H9 (cell line): Measurements from ENCODE around the gene MKX. TPM values are rescaled to one million over a fixed set of nuclear protein-coding genes. Genes with fewer than 3 reads are reported as not detected.

Experiments
- DNase-seq: peaks from one replicate; pipeline ENCODE4 v3.0.0-alpha.2; 2017
- H2AFZ ChIP-seq: one replicate; pipeline ENCODE4 v1.6.1; 2013; ENCODE audit warnings: mild to moderate bottlenecking, low read length, control low read depth, moderate library complexity
- H2AK5ac ChIP-seq: 2 replicates; pipeline ENCODE4 v1.6.1; 2013; ENCODE audit warnings: low read length, control low read depth, mixed read lengths; ENCODE audit not compliant: insufficient read length
- H2BK120ac ChIP-seq: one replicate; pipeline ENCODE4 v1.6.1; 2013; ENCODE audit warnings: low read depth, mild to moderate bottlenecking, low read length, control low read depth, inconsistent platforms; ENCODE audit not compliant: poor library complexity, severe bottlenecking
- H2BK12ac ChIP-seq: 2 replicates; pipeline ENCODE4 v1.6.1; 2013; ENCODE audit warnings: low read length, control low read depth, mixed read lengths, low read depth; ENCODE audit not compliant: insufficient read length
- H2BK15ac ChIP-seq: 2 replicates; pipeline ENCODE4 v1.6.1; 2013; ENCODE audit warnings: low read depth, low read length, control low read depth
- H2BK20ac ChIP-seq: one replicate; pipeline ENCODE4 v1.6.1; 2013; ENCODE audit warnings: low read depth, mild to moderate bottlenecking, low read length, control low read depth, inconsistent platforms; ENCODE audit not compliant: poor library complexity, severe bottlenecking
- H2BK5ac ChIP-seq: 2 replicates; pipeline ENCODE4 v1.6.1; 2013; ENCODE audit warnings: low read length, control low read depth, mixed read lengths; ENCODE audit not compliant: insufficient read length
- H3K14ac ChIP-seq: 2 replicates; pipeline ENCODE4 v1.6.1; 2013; ENCODE audit warnings: low read length, control low read depth; ENCODE audit not compliant: insufficient read depth
- H3K18ac ChIP-seq: 2 replicates; pipeline ENCODE4 v1.6.1; 2013; ENCODE audit warnings: low read depth, mild to moderate bottlenecking, mixed read lengths, low read length, control low read depth; ENCODE audit not compliant: insufficient read length
- H3K23ac ChIP-seq: 2 replicates; pipeline ENCODE4 v1.6.1; 2013; ENCODE audit warnings: low read length, control low read depth, mixed read lengths, low read depth; ENCODE audit not compliant: insufficient read length
- H3K23me2 ChIP-seq: 2 replicates; pipeline ENCODE4 v1.6.1; 2013; ENCODE audit warnings: low read depth, mild to moderate bottlenecking, mixed read lengths, low read length, control low read depth; ENCODE audit not compliant: insufficient read length, poor library complexity, severe bottlenecking
- H3K27ac ChIP-seq: 2 replicates; pipeline ENCODE4 v1.5.1; 2013; ENCODE audit warnings: low read length, control low read depth, mixed read lengths, low read depth; ENCODE audit not compliant: insufficient read length
- H3K27me3 ChIP-seq: 2 replicates; pipeline ENCODE4 v1.6.1; 2013; ENCODE audit warnings: low read length, control low read depth, inconsistent platforms; ENCODE audit not compliant: insufficient read depth
- H3K4ac ChIP-seq: 2 replicates; pipeline ENCODE4 v1.6.1; 2013; ENCODE audit warnings: low read depth, mild to moderate bottlenecking, control low read depth, inconsistent platforms, low read length, moderate library complexity
- H3K4me1 ChIP-seq: 2 replicates; pipeline ENCODE4 v1.6.1; 2013; ENCODE audit warnings: low read length, control low read depth, inconsistent platforms; ENCODE audit not compliant: insufficient read depth
- H3K4me2 ChIP-seq: 2 replicates; pipeline ENCODE4 v1.6.1; 2013; ENCODE audit warnings: low read length, control low read depth, mixed read lengths; ENCODE audit not compliant: insufficient read length, insufficient read depth
- H3K56ac ChIP-seq: 2 replicates; pipeline ENCODE4 v1.6.1; 2013; ENCODE audit warnings: low read depth, mild to moderate bottlenecking, mixed read lengths, low read length, control low read depth; ENCODE audit not compliant: insufficient read length
- H3K79me1 ChIP-seq: 2 replicates; pipeline ENCODE4 v1.6.1; 2013; ENCODE audit warnings: low read depth, mild to moderate bottlenecking, moderate library complexity, low read length, control low read depth, inconsistent platforms; ENCODE audit not compliant: insufficient read depth, poor library complexity, severe bottlenecking
- H3K79me2 ChIP-seq: 2 replicates; pipeline ENCODE4 v1.6.1; 2013; ENCODE audit warnings: low read length, control low read depth, inconsistent platforms; ENCODE audit not compliant: insufficient read depth
- H3K9ac ChIP-seq: 2 replicates; pipeline ENCODE4 v1.6.1; 2013; ENCODE audit warnings: low read length, control low read depth, mixed read lengths; ENCODE audit not compliant: insufficient read length; ENCODE audit errors: extremely low read depth
- H3K9me3 ChIP-seq: one replicate; pipeline ENCODE4 v1.6.1; 2013; ENCODE audit warnings: low read depth, low read length, inconsistent platforms; ENCODE audit not compliant: control insufficient read depth
- H3T11ph ChIP-seq: one replicate; pipeline ENCODE4 v1.6.1; 2013; ENCODE audit warnings: mild to moderate bottlenecking, low read length, control low read depth, inconsistent platforms
- H4K20me1 ChIP-seq: one replicate; pipeline ENCODE4 v1.6.1; 2013; ENCODE audit not compliant: control insufficient read depth, insufficient read length, insufficient read depth
- H4K5ac ChIP-seq: 2 replicates; pipeline ENCODE4 v1.6.1; 2013; ENCODE audit warnings: low read depth, mild to moderate bottlenecking, mixed read lengths, low read length, control low read depth; ENCODE audit not compliant: insufficient read length
- H4K8ac ChIP-seq: replicated peaks from 2 replicates; pipeline ENCODE4 v1.6.1; 2013; ENCODE audit warnings: low read length, control low read depth, mixed read lengths, low read depth; ENCODE audit not compliant: insufficient read length
- H4K91ac ChIP-seq: 2 replicates; pipeline ENCODE4 v1.6.1; 2013; ENCODE audit warnings: low read depth, mild to moderate bottlenecking, moderate library complexity, mixed read lengths, low read length, control low read depth; ENCODE audit not compliant: insufficient read length
- H3K27ac Mint-ChIP-seq, 3 experiments: 2 replicates in 2 of 3; 3 replicates in 1 of 3; pipeline ENCODE4 v1.8.0; 2020 to 2021; ENCODE audit warnings: mixed read lengths in 3 of 3, mild to moderate bottlenecking in 1 of 3, moderate library complexity in 1 of 3
- H3K27me3 Mint-ChIP-seq: 2 replicates; pipeline ENCODE4 v1.8.0; 2021; ENCODE audit warnings: low read depth, mild to moderate bottlenecking, moderate library complexity, mixed read lengths
- H3K36me3 Mint-ChIP-seq, 3 experiments: 2 replicates in 2 of 3; 3 replicates in 1 of 3; pipeline ENCODE4 v1.8.0; 2020 to 2021; ENCODE audit warnings: low read depth in 3 of 3, mixed read lengths in 3 of 3; ENCODE audit not compliant: insufficient read depth in 1 of 3
- H3K4me1 Mint-ChIP-seq, 2 experiments: 2 replicates each; pipeline ENCODE4 v1.8.0; 2020; ENCODE audit warnings: mixed read lengths in 2 of 2
- H3K4me3 Mint-ChIP-seq, 2 experiments: 2 replicates in 1 of 2; 3 replicates in 1 of 2; pipeline ENCODE4 v1.8.0; 2020 to 2021; ENCODE audit warnings: mild to moderate bottlenecking in 2 of 2, mixed read lengths in 2 of 2, moderate library complexity in 1 of 2
- H3K9me3 Mint-ChIP-seq, 2 experiments: 2 replicates in 1 of 2; 3 replicates in 1 of 2; pipeline ENCODE4 v1.8.0; 2020; ENCODE audit warnings: mild to moderate bottlenecking in 2 of 2, mixed read lengths in 2 of 2, moderate library complexity in 1 of 2
- WGBS: extraction: QIAGEN DNeasy Blood & Tissue Kit; methylation state at CpG from one replicate; pipeline ENCODE4 v1.1.7; 2013; ENCODE audit warnings: missing lambda C conversion rate, low lambda C conversion rate, mixed read lengths; ENCODE audit not compliant: insufficient read length; ENCODE audit errors: extremely low coverage; 5-methylcytosine and 5-hydroxymethylcytosine counted together
- total RNA-seq: library from RNA; stranded (reverse); gene quantifications from 2 replicates; pipeline ENCODE4 v1.2.1, GENCODE V29; 2021
- TF ChIP-seq, protein P1 (sequence below): fragments of 200-600 bp; sonication (generic); conservative IDR thresholded peaks from 3 replicates; pipeline ENCODE4 v1.8.0; 2021; ENCODE audit warnings: antibody characterized with exemption, mild to moderate bottlenecking

The MKX gene
- total RNA-seq, 1 experiment from 2014 or later, result 0.46 TPM

DNA sequence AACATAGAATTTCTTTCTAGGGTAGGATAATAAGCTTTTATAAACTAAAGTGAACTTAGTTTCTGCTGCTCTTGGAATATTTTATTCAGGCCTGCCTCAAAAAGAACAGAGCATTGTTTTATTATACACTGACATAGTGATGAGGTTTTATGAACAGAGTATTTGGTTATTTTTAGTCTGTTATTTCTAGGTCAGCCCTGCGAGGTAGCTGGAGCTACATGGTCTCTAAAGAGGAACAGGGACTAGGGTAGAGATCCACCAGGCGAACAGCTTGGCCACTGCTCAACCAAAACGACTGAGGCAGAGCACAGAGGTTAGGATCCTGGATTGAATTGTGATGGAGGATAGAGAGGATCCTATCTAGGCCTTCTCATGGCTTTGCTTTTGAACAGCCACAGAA is 53.0 kb downstream of the MKX start:
- H3K23me2 ChIP-seq, result no peaks in the 10 kb centered on the region
- no peak overlapping the region for H4K91ac ChIP-seq
- no CpG with 5 or more reads among the region's 3 CpGs for WGBS
- no peak overlapping the region for H4K5ac ChIP-seq
- H3K9ac ChIP-seq, result no peak overlapping the region
- H2BK120ac ChIP-seq, result no peak overlapping the region
- H3K79me1 ChIP-seq, result no peaks in the 10 kb centered on the region
- no peak overlapping the region for H3K18ac ChIP-seq
- no peak overlapping the region for H2AK5ac ChIP-seq
- no peak overlapping the region for H3K23ac ChIP-seq
- no peak for DNase-seq
- no peak overlapping the region for H3K4me3 Mint-ChIP-seq
- no peak overlapping the region for H3K4ac ChIP-seq
- H3K79me2 ChIP-seq, result no peaks in the 10 kb centered on the region
- H3K27ac ChIP-seq, result no peak overlapping the region
- H3K4me2 ChIP-seq, result no peak overlapping the region
- no peaks in the 10 kb centered on the region for H3K9me3 ChIP-seq
- H3K36me3 Mint-ChIP-seq, result peaks cover 0 to 3% (median 2%) of the 10 kb centered on the region in 3 experiments; a peak in 3 of 7 replicates
- H3K14ac ChIP-seq, result no peak overlapping the region
- no peak overlapping the region for H3K27ac Mint-ChIP-seq
- H3T11ph ChIP-seq, result no peak overlapping the region
- H2BK20ac ChIP-seq, result no peak overlapping the region
- no peaks in the 10 kb centered on the region for H4K20me1 ChIP-seq
- TF ChIP-seq, protein P1, sequence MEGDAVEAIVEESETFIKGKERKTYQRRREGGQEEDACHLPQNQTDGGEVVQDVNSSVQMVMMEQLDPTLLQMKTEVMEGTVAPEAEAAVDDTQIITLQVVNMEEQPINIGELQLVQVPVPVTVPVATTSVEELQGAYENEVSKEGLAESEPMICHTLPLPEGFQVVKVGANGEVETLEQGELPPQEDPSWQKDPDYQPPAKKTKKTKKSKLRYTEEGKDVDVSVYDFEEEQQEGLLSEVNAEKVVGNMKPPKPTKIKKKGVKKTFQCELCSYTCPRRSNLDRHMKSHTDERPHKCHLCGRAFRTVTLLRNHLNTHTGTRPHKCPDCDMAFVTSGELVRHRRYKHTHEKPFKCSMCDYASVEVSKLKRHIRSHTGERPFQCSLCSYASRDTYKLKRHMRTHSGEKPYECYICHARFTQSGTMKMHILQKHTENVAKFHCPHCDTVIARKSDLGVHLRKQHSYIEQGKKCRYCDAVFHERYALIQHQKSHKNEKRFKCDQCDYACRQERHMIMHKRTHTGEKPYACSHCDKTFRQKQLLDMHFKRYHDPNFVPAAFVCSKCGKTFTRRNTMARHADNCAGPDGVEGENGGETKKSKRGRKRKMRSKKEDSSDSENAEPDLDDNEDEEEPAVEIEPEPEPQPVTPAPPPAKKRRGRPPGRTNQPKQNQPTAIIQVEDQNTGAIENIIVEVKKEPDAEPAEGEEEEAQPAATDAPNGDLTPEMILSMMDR, result no peak
- no peaks in the 10 kb centered on the region for H3K4me1 ChIP-seq
- H3K56ac ChIP-seq, result no peak overlapping the region
- H3K9me3 Mint-ChIP-seq, result peaks cover 2 to 4% of the 10 kb centered on the region in 2 experiments; a peak in 3 of 5 replicates
- no peak overlapping the region for H2BK15ac ChIP-seq
- no peaks in the 10 kb centered on the region for H3K4me1 Mint-ChIP-seq
- no peak overlapping the region for H2BK12ac ChIP-seq
- H2AFZ ChIP-seq, result no peak overlapping the region
- no peaks in the 10 kb centered on the region for H3K27me3 ChIP-seq
- H2BK5ac ChIP-seq, result no peak overlapping the region
- no peak overlapping the region for H4K8ac ChIP-seq
- H3K27me3 Mint-ChIP-seq, result no peaks in the 10 kb centered on the region
